ENCODE measurements around the gene EEPD1. TPM values are rescaled to one million over a fixed set of nuclear protein-coding genes. Genes with fewer than 3 reads are reported as not detected.

EEPD1 gene
- total RNA-seq, 1 donor from 2014 or later, result 5.4 TPM

DNA sequence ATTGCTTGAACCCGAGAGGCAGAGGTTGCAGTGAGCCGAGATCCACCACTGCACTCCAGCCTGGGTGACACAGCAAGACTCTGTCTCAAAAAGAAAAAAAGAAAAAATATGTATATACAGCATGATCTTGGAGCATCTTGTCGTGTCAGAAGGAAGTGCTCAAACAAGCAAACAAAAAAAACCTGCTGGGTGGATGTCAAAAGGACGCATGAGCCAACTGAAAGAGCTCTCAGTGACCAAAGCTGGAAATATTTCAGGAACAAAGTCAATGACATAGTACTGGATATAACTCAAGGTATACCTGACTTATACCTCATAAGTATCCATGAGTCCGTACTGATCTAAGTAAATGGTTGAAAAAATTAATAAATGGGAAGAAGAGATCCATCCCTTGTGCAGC is 142.0 kb downstream of the EEPD1 start:
- no peak for FAIRE-seq
- TF ChIP-seq EZH2 (IDR thresholded peaks at IDR 0.05; ENCODE audit: insufficient read depth, low read length) (no peak), CTCF (IDR thresholded peaks at IDR 0.05; ENCODE audit: insufficient read depth, low read depth, low read length) (no peak)
- Mint-ChIP-seq H3K9me3 (ENCODE audit: unreplicated experiment) (no peaks in the 10 kb centered on the region), H3K27me3 (ENCODE audit: low read depth, unreplicated experiment) (no peaks in the 10 kb centered on the region), H3K27ac (ENCODE audit: unreplicated experiment) (no peak overlapping the region), H3K4me1 (ENCODE audit: low read depth, unreplicated experiment) (peaks cover 23% of the 10 kb centered on the region), H3K4me3 (ENCODE audit: unreplicated experiment) (no peak overlapping the region), H3K36me3 (ENCODE audit: low read depth, unreplicated experiment) (peaks cover 1% of the 10 kb centered on the region)
- H2AFZ ChIP-seq (ENCODE audit: low read depth, low read length), result no peak overlapping the region
- H3K4me2 ChIP-seq (ENCODE audit: low read length), result no peak overlapping the region
- no peak for DNase-seq (ENCODE audit: low read depth)
- H3K79me2 ChIP-seq (ENCODE audit: insufficient read depth, low read length), result no peaks in the 10 kb centered on the region
- H3K36me3 ChIP-seq (ENCODE audit: insufficient read depth, low read length), result no peaks in the 10 kb centered on the region
- H3K27me3 ChIP-seq (ENCODE audit: insufficient read depth, low read length), result no peaks in the 10 kb centered on the region
- H3K4me3 ChIP-seq (ENCODE audit: insufficient read depth, low read depth, low read length), result no peak overlapping the region
- no peak overlapping the region for H3K27ac ChIP-seq (ENCODE audit: low read depth, low read length)
- H4K20me1 ChIP-seq (ENCODE audit: insufficient read depth, low read length), result no peaks in the 10 kb centered on the region
- H3K4me1 ChIP-seq (ENCODE audit: insufficient read depth, low read length), result peaks cover 12% of the 10 kb centered on the region
- no peaks in the 10 kb centered on the region for H3K9me3 ChIP-seq (ENCODE audit: insufficient read depth, low read depth, low read length)
- H3K9ac ChIP-seq (ENCODE audit: low read length), result no peak overlapping the region

DNA sequence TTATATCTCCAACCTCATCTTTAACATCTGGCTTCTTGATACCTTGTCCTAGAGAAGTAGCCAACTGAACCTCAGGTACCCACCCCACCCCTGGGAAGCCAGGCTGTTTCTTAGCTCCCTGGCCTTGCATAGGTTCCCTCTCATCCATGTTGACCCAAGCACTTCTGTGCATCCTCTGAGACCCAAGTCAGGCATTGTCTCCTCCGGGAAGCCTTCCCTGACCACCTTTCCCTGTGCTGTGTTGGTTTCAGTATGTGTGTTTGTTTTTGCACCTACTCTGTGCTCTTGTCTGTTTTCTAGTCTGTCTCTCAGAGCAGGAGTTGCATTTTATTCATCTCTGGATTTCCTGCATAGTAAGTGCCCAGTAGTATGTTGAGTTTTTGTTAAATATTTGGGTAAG is 143.2 kb downstream of the EEPD1 start:
- H3K9me3 ChIP-seq (ENCODE audit: insufficient read depth, low read depth, low read length), result no peaks in the 10 kb centered on the region
- no peaks in the 10 kb centered on the region for H3K27me3 ChIP-seq (ENCODE audit: insufficient read depth, low read length)
- DNase-seq (ENCODE audit: low read depth) (no peak), FAIRE-seq (no peak)
- peaks cover 7% of the 10 kb centered on the region for H3K4me1 ChIP-seq (ENCODE audit: insufficient read depth, low read length)
- no peak overlapping the region for H3K9ac ChIP-seq (ENCODE audit: low read length)
- H3K4me2 ChIP-seq (ENCODE audit: low read length), result no peak overlapping the region
- no peaks in the 10 kb centered on the region for H3K36me3 ChIP-seq (ENCODE audit: insufficient read depth, low read length)
- H3K4me3 ChIP-seq (ENCODE audit: insufficient read depth, low read depth, low read length), result no peak overlapping the region
- TF ChIP-seq EZH2 (IDR thresholded peaks at IDR 0.05; ENCODE audit: insufficient read depth, low read length) (no peak), CTCF (IDR thresholded peaks at IDR 0.05; ENCODE audit: insufficient read depth, low read depth, low read length) (no peak)
- H3K4me1 Mint-ChIP-seq (ENCODE audit: low read depth, unreplicated experiment), result peaks cover 12% of the 10 kb centered on the region
- no peak overlapping the region for H3K4me3 Mint-ChIP-seq (ENCODE audit: unreplicated experiment)
- no peak overlapping the region for H3K27ac ChIP-seq (ENCODE audit: low read depth, low read length)
- H2AFZ ChIP-seq (ENCODE audit: low read depth, low read length), result no peak overlapping the region
- H3K79me2 ChIP-seq (ENCODE audit: insufficient read depth, low read length), result no peaks in the 10 kb centered on the region
- no peaks in the 10 kb centered on the region for H4K20me1 ChIP-seq (ENCODE audit: insufficient read depth, low read length)
- H3K27ac Mint-ChIP-seq (ENCODE audit: unreplicated experiment), result no peak overlapping the region
- peaks cover 9% of the 10 kb centered on the region for H3K36me3 Mint-ChIP-seq (ENCODE audit: low read depth, unreplicated experiment)
- no peaks in the 10 kb centered on the region for H3K27me3 Mint-ChIP-seq (ENCODE audit: low read depth, unreplicated experiment)
- no peaks in the 10 kb centered on the region for H3K9me3 Mint-ChIP-seq (ENCODE audit: unreplicated experiment)

DNA sequence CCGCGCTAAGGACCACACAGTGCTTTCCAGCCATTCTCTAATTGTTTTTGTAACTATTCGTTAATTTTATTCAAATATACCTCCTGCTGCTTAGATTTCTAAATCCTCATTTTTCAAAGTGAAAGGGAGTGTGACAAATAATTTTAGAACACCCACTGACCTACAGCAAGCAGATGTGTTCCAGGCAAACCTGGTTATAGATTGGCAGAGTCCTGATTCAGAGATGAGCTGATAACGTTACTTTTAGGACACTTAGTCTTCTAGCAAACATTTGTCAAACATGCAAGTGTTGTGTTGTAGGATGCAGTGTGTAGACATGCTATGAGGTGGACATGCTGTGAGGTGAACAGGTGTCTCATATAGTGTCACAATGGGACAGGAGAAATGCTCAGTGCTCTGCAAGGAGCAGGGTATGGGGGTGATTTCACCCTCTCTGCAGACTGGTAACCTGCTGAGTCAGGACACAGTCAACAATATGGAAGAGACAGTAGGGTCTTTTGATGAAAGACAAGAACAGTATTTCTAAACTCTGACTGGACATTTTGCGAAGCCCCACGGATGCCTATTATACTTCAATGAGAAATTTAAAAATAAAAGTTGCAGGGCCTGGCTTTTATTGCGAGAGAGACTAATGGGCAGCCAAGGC is 144.4 kb downstream of the EEPD1 start:
- H3K27me3 Mint-ChIP-seq (ENCODE audit: low read depth, unreplicated experiment), result no peaks in the 10 kb centered on the region
- H3K9me3 ChIP-seq (ENCODE audit: insufficient read depth, low read depth, low read length), result no peaks in the 10 kb centered on the region
- H4K20me1 ChIP-seq (ENCODE audit: insufficient read depth, low read length), result no peaks in the 10 kb centered on the region
- H3K4me3 ChIP-seq (ENCODE audit: insufficient read depth, low read depth, low read length), result no peak overlapping the region
- peaks cover 8% of the 10 kb centered on the region for H3K4me1 ChIP-seq (ENCODE audit: insufficient read depth, low read length)
- FAIRE-seq, result no peak
- H3K4me3 Mint-ChIP-seq (ENCODE audit: unreplicated experiment), result no peak overlapping the region
- peaks cover 11% of the 10 kb centered on the region for H3K36me3 Mint-ChIP-seq (ENCODE audit: low read depth, unreplicated experiment)
- no peak overlapping the region for H3K27ac ChIP-seq (ENCODE audit: low read depth, low read length)
- H3K27me3 ChIP-seq (ENCODE audit: insufficient read depth, low read length), result no peaks in the 10 kb centered on the region
- H3K79me2 ChIP-seq (ENCODE audit: insufficient read depth, low read length), result no peaks in the 10 kb centered on the region
- peaks cover 3% of the 10 kb centered on the region for H3K9me3 Mint-ChIP-seq (ENCODE audit: unreplicated experiment)
- no peak overlapping the region for H3K4me2 ChIP-seq (ENCODE audit: low read length)
- no peak overlapping the region for H3K9ac ChIP-seq (ENCODE audit: low read length)
- H2AFZ ChIP-seq (ENCODE audit: low read depth, low read length), result no peak overlapping the region
- peaks cover 3% of the 10 kb centered on the region for H3K4me1 Mint-ChIP-seq (ENCODE audit: low read depth, unreplicated experiment)
- no peak overlapping the region for H3K27ac Mint-ChIP-seq (ENCODE audit: unreplicated experiment)
- no peaks in the 10 kb centered on the region for H3K36me3 ChIP-seq (ENCODE audit: insufficient read depth, low read length)
- no peak for TF ChIP-seq CTCF (IDR thresholded peaks at IDR 0.05; ENCODE audit: insufficient read depth, low read depth, low read length)
- no peak for TF ChIP-seq EZH2 (IDR thresholded peaks at IDR 0.05; ENCODE audit: insufficient read depth, low read length)
- no peak for DNase-seq (ENCODE audit: low read depth)

Measured in astrocyte (in vitro differentiated cells and primary cell).